GM18951 (cell line): Measurements from ENCODE around the gene SLC25A34.
"Not testable (repeated sequence)": the region's sequence is repeated elsewhere in the genome, so short reads cannot be mapped to it uniquely, and the experiment has no call there.

Experiments used
- POLR2A ChIP-seq: IDR thresholded peaks from 4 replicates; pipeline ENCODE4 v1.6.1; 2011; ENCODE audit warnings: mild to moderate bottlenecking; ENCODE audit not compliant: insufficient read length, insufficient read depth; ENCODE audit errors: extremely low read depth
- in situ Hi-C: fragments of 300-500 bp; cut with MboI; formaldehyde crosslinking; loops from one replicate; pipeline ENCODE4 v1.12.0; 2022; ENCODE audit warnings: low sequenced_read_pairs, mixed read lengths, inconsistent platforms; ENCODE audit not compliant: unreplicated experiment

The SLC25A34 gene

GRCh38 chr1:15736038-15736891 is at the start of gene SLC25A34:
SLC25A34 (plus strand) TSS chr1:15736258; CDS start chr1:15736486, 228 bp downstream.
- in situ Hi-C loops, result loop anchor here (25.0 kb wide), 1 partner anchor 399 kb away; no protein-coding TSS in a partner anchor

DNA sequence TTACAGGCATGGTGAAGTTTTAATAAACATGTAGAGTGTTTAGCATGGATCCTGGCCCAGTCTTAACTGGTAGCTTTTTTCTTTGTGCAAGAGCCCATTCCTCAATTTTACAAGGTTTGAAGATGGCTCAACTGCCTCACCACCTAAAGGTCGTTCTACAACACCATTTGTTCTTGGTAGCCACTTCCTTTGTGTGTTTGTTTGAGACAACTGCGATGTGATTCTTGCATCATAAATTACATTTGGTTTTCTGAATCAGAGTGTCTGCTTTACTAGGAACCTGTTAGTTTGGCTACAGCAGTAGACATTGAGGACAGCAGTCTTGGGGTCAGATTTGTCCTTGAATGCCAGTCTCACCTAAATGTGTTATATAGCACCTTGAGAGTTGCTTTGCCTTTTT is 48.6 kb upstream of the SLC25A34 start:
- no peak for TF ChIP-seq POLR2A
- in situ Hi-C loops, result no loop called here

More at GRCh38 chr1:15736038-15736891, at the start of gene SLC25A34:
- TF ChIP-seq POLR2A, result no peak

DNA sequence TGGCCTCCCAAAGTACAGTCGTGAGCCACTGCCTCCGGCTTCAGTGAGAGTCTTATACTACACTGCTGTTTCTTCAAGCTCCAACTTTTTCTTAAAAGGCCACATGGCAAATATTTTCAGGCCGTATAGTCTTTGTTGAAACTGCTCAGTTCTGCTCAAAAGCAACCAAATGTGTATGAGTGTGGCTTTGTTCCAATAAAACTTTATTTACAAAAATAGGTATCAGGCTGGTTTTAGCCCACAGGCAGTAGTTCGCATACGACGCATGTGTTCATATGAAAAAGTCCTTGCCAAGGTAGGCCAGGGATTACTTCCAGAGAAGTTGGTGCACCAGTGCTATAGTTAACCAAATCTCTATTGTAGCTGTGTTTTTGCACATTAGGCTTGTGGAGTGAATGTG is 45.7 kb upstream of the SLC25A34 start:
- no peak for TF ChIP-seq POLR2A

GRCh38 chr1:15691434-15692032 is 44.5 kb upstream of the SLC25A34 start:
- no peak for TF ChIP-seq POLR2A
- in situ Hi-C loops, result no loop called here

More for the DNA sequence above, 45.7 kb upstream of the SLC25A34 start:
- in situ Hi-C loops, result no loop called here

GRCh38 chr1:15692121-15692682 is 43.9 kb upstream of the SLC25A34 start:
- in situ Hi-C loops, result no loop called here
- TF ChIP-seq POLR2A, result no peak

- no peak for TF ChIP-seq POLR2A
- in situ Hi-C loops, result no loop called here
These were observed 42.7 kb upstream of the SLC25A34 start for GRCh38 chr1:15693371-15693770.

DNA sequence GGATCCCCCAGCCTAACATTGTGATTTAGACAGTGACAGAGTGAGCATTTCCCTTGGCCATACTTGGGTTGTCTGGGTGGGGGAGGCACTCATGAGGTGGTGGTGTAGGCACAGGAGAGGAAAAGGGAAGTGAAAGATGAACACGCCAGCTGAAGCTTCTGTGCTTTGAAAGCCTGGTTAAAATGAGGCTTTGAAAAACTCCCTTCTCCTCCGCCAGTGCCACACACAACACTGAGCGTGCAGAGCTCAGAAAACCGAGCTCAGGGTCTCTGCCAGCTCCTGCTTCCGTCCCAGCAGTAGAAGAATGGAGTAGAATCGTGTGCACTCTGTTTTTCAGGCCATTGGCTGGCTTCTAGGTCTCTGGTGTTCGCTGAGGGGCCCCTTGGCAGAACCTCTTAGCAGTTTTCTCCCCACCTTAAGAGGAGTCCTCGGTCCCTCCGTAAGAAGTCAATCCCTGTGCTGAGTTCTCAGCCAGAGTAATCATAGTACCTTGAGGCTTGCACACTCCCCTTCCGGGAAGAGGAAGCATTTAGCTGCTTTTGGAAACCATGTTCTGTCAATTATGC is 39.0 kb upstream of the SLC25A34 start:
- in situ Hi-C loops, result no loop called here
- TF ChIP-seq POLR2A, result peak; percentile 59

DNA sequence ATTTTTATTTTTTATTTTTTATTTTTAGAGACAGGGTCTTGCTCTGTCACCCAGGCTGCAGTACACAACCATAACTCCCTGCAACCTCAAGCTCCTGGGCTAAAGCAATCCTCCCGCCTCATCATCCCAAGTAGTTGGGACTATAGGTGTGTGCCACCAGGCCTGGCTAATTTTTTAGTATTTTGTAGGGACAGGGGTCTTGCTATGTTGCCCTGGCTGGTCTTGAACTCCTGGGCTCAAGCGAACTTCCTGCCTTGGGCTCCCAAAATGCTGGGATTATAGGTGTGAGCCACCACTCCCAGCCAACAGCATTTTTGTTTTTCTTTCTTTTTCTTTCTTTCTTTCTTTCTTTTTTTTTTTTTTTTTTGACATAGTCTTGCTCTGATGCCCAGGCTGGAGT is 37.9 kb upstream of the SLC25A34 start:
- TF ChIP-seq POLR2A, result no peak
- in situ Hi-C loops, result no loop called here

- in situ Hi-C loops, result not testable (repeated sequence)
These were observed 36.7 kb upstream of the SLC25A34 start for GRCh38 chr1:15699321-15699720.

DNA sequence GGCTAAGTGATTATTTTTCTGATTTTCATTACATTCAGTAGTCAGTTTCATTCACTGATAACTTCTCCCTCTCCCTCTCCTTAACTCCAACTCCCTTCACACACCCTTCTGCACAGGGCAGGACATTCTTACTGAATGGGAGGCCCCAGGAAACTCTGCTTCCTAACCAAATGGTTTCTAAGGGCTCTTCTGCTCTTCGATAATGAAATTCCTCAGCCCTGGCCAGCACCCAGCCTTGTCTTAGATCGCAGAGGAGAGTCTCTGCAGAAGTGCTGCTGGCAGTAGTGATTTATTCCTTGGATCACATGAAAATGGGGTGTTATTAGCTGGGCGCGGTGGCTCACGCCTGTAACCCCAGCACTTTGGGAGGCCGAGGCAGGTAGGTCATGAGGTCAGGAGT is 35.5 kb upstream of the SLC25A34 start:
- TF ChIP-seq POLR2A, result no peak
- in situ Hi-C loops, result no loop called here

DNA sequence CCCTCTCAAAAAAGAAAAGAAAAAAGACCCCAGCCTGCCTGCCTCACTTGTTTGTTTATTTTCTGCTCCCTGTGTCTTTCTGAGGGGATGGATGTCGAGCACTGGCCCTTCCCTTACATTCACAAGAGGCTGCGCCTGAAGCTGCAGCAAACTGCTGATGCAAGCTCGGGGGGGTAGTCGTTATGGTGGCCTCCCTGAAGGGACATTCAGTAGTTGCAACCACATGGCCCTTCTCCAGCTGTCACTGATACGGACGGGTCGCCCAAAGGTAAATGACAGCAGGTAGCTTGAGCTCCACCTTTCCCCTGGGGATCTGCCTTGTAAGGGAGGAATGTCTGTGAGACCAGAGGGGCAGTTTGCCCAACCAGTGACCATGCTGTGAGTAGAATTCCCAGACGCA is 34.3 kb upstream of the SLC25A34 start:
- in situ Hi-C loops, result no loop called here
- no peak for TF ChIP-seq POLR2A

- in situ Hi-C loops, result no loop called here
- TF ChIP-seq POLR2A, result no peak
These were observed 33.1 kb upstream of the SLC25A34 start for GRCh38 chr1:15702722-15703550.

DNA sequence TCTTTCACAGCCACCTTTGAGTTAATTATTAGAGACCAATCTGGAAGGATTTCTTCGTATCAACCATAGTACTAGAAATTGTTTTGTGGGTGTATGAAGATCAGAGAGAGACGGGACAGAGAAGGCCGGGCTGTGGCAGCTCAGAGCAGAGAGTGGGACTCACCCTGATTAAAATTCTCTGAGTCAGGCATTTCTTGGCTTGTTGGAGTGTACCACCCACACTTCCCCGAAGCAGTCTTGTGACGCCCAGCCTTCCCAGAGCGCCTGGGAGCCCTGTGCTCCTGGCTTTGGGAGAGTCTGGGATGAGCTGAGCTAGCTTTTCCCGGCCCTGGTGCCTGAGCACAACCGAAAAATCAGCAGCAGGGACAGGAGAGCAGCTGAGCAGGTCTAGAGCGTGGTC is 32.5 kb upstream of the SLC25A34 start:
- in situ Hi-C loops, result no loop called here
- TF ChIP-seq POLR2A, result no peak
